Islet of Langerhans (tissue), 1 donor: Measurements from ENCODE around the gene CDKN2A.

Experiments used
- FAIRE-seq: peaks from one replicate; lab custom pipeline; 2011; peaks lifted over from hg19 to GRCh38; lab: Jason Lieb, UNC

Gene CDKN2A

DNA sequence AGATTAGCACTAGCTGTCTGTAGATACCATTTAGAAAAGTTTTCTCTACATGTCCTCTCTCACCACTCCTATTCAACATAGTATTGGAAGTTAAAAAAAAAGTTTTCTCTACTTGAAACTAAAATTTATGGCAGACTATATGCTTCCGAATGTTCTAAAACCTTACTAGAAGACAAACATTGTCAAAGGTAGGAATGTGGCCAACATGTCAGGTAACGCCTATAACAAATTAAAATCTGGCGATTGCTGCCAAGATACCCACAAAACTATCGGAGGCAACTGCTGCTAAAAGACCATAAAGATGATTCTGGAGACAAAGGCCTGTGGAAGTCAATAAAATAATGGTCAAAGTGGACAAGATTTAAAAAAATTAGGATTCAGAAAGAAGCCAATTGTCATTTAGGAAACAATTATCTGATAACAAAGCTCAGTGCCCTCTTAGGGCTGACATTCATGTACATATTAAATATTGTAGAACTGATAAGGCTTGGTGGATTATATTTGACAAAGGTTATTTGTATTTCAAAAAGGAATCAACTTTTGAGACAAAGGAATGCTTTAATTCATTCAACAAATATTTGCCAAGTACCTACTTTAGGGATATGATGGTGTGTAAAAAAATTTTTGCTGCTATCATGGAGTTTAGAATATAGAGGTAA, 52.7 kb downstream of the CDKN2A start:
- FAIRE-seq, result no peak

DNA sequence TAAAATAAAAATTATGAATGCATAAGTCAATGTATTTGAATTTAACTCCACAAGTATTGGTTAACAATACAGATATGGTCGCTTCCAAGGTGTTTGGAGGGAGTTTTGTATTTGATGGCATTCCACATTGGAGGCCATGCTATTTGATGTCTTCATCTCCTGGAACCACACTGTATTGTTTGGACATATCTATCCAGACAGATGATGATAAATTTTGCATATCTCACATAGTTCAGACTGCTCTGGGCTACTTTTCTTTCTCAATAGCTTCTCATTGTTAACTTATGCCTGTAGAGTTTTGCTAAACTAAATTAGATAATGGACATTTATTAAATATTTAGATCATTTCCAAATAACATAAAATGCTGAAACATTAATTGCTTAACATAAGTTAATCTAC, 58.0 kb downstream of the CDKN2A start:
- peak; percentile 56 for FAIRE-seq

DNA sequence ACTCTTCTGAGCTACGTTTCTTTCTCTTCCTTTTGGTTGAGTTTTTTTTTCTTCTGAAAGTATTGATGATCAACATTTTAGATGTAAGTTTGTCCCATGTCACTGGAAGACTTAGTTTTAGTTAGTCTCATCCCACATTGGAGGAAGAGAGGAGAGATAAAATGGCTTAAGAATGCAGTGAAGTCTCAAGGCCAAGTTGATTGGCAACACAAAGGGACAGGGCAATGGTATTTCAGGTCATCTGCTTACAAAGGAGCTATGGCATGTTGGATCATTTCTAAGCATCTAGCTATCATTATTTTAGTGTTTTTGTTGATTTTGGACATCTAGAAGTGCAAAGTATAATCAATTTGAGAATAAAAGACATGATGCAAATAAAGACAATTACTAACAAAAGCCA, 58.6 kb downstream of the CDKN2A start:
- no peak for FAIRE-seq

DNA sequence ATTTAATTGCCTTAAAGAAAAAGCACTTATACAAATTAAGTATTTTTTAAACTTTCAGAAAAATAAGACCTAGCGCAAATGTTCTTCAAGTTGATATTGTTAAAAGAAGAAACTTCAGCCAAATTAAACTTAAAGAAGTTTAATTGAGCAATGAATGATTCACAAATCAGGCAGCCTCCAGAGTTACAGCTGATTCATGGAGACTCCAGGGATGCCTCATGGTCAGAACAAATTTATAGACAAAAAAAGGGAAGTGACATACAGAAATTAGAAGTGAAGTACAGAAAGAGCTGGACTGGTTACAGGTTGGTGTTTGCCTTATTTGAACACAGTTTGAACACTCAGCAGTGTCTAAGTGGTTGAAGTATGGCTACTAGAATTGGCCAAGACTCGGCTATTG, 60.3 kb downstream of the CDKN2A start:
- no peak for FAIRE-seq

DNA sequence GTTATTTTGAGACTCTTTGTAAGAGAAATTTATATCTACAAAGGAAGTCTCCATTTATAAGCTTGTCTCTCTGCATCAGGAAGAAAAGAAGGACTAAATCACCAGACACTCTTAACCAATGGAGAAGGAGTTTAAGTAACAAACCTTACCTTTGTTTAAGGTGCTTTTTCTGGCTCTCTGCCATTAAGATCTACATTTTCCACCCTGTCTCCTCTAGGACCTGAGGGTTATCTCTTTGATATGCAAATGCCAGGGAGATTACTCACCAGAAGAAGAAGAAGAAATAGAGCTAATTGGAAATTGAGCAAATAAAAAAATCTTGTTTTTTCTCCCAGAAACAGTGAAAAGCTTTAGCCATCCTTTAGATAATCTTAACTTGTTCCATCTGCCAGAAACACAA, 60.9 kb downstream of the CDKN2A start:
- no peak for FAIRE-seq

DNA sequence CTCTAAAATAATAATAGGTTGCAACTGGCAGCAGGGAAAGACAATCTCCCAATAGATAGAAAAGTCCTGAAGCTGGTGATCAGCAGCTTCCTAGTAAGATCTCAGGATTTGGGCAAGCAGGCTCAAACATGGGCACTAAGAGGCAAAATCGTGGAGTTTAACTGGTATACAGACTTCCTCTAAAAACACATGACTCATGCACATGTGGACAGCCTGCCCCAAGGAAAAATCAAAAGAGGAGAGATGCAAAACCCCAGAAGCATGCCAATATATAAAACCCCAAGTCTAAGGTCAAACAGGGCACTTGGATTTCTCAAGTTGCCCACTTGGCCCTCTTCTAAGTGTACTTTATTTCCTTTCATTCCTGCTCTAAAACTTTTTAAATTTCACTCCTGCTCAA, 62.8 kb downstream of the CDKN2A start:
- FAIRE-seq, result no peak

DNA sequence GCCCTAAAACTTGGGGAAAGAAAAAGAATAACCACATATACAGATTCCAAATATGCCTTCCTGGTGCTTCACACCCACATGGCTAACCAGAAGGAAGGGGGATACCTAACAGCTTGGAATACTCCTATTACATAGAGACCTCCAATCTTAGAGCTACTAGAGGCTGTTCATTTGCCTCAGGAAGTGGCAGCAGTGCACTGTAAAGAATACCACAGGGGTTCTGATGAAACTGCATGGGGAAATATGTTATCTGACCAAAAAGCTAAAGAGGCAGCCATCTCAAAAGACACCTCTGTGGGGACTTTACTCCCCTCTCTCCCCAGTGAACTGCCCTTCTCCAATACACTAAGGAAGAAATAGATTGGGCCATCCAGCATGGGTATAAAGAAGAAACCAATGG, 66.4 kb downstream of the CDKN2A start:
- no peak for FAIRE-seq

DNA sequence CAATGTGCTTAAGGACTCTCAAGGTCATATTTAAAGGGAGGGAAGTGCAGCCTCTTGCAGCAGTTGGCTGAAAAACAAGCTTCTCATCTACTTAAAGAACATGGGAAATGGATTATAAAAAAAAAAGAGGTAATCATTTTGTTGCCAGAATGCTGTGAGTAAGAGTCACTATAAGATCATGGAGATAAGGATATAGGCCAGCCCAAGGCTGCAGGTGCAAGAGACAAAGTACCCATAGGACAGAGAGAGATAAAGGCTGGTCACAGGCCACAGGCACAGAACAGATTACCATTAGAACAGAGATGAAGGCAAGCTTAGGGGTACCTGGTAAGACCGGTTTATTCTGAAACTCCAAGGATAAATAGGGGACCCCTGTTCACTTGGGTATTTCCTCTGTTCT, 70.5 kb downstream of the CDKN2A start:
- no peak for FAIRE-seq

DNA sequence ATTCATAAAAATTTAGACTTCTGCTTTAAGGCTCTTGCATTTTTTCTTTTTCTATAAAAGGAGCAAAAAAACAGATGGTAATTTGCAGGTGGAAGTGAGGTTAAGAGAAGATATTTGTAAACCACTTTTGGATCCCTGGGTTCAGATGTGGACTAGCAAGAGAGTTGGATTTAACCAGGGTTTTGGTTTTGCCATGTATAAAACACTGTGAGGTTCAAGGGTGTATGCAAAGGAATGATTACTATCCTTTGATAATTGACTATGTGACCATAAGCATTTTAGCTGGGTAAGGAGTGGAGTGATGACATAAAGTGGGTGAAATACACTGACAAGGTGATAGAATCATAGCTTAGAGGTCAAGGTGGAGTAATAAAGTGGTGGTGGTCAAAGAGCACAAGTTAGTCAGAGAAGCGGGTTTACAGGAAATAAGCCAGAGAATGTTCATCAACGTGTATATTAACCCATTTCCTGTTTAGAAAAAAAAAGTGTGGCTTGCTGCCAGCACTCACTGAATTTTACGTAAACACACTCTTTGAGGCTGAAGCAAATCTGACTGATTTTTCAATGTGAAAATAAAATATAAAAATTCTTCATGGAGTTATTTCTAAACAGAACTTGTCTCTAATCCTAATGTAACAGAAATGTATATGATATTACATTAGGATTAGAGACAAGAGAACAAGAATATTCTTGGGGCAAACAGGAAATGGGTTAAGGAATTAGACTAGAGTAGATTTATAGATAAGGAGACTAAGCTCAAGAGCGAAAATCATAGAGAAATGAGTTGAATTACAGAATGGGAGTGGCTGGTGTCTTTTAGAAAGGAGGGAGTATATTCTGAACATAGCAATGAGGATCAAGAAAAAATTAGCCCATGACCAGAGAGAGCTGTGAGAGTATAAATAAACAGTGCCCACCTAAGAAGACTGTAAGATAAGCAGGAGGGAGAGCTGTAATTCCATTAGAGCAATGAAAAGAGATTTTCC, 74.5 kb downstream of the CDKN2A start:
- FAIRE-seq, result no peak
